HCT116 (cell line): ENCODE data around the gene ZNF160. TPM values are rescaled to one million over a fixed set of nuclear protein-coding genes. Genes with fewer than 3 reads are reported as not detected.
"Not testable (repeated sequence)": the region's sequence is repeated elsewhere in the genome, so short reads cannot be mapped to it uniquely, and the experiment has no call there.

Source experiments
- ATAC-seq: fragments of 200-7000 bp; cut with Tn5 transposase; 2 replicates; pipeline ENCODE4 v1.9.1; 2020; ENCODE audit warnings: mild to moderate bottlenecking, moderate library complexity
- BruUV-seq: library from RNA; stranded (reverse); fragments of 400-500 nt; replicated peaks from 2 replicates; lab custom pipeline; 2021; lab: Mats Ljungman, UMichigan
- CTCF ChIA-PET: fragments of 300-600 bp; sonication (Branson Sonifier 250); formaldehyde crosslinking; loops from one replicate; lab custom pipeline; 2021; ENCODE audit warnings: antibody characterized with exemption; lab: Charles Lee
- POLR2A ChIA-PET: fragments of 300-600, 350-600 bp; sonication (Branson Sonifier 250); formaldehyde crosslinking; loops from one replicate; lab custom pipeline; 2021; ENCODE audit warnings: antibody characterized with exemption; lab: Charles Lee
- RAD21 ChIA-PET, 2 experiments: fragments of 300-600 bp; sonication (Branson Sonifier 250); formaldehyde crosslinking; loops; one replicate each; lab custom pipeline; 2023; ENCODE audit warnings: low total read pairs in 2 of 2; ENCODE audit not compliant: uncharacterized antibody in 2 of 2, unreplicated experiment in 2 of 2, low non-redundant PET in 1 of 2; lab: Charles Lee
- DNase-seq: peaks from one replicate; pipeline ENCODE4 v3.0.0-alpha.2; 2010; ENCODE audit warnings: low read depth, low spot score
- H2AFZ ChIP-seq: fragments of 200-600 bp; shearing (Covaris generic), sonication (generic); 2 replicates; pipeline ENCODE4 v1.6.1; 2017; ENCODE audit warnings: low read depth, mixed run types, mixed read lengths, antibody characterized with exemption, low read length; ENCODE audit not compliant: poor library complexity, severe bottlenecking
- H3K27ac ChIP-seq: 2 replicates; pipeline ENCODE4 v1.5.1; 2012; ENCODE audit warnings: low read depth, low read length
- H3K27me3 ChIP-seq: fragments of 200-600 bp; sonication (generic); 2 replicates; pipeline ENCODE4 v1.6.1; 2016; ENCODE audit warnings: mixed run types, low read length, mixed read lengths; ENCODE audit not compliant: insufficient read depth
- H3K36me3 ChIP-seq, 2 experiments: fragments of 200-500 bp in 1 of 2; fragments of 200-600 bp in 1 of 2; sonication (Bioruptor generic) in 1 of 2; sonication (generic) in 1 of 2; 2 replicates each; pipeline versions ENCODE4 v1.5.1 to v1.6.1; 2014 to 2016; ENCODE audit warnings: low read length in 2 of 2, inconsistent platforms in 1 of 2, mixed read lengths in 1 of 2, mixed run types in 1 of 2; ENCODE audit not compliant: insufficient read depth in 2 of 2, control insufficient read depth in 1 of 2
- H3K4me1 ChIP-seq, 2 experiments: fragments of 200-600 bp in 1 of 2; sonication (generic) in 1 of 2; 2 replicates each; pipeline versions ENCODE4 v1.5.1 to v1.6.1; 2012 to 2017; ENCODE audit warnings: low read length in 2 of 2, inconsistent platforms in 1 of 2, mild to moderate bottlenecking in 1 of 2, mixed read lengths in 1 of 2, mixed run types in 1 of 2, moderate library complexity in 1 of 2; ENCODE audit not compliant: insufficient read depth in 2 of 2, control insufficient read depth in 1 of 2
- H3K4me2 ChIP-seq: fragments of 200-600 bp; sonication (generic); 2 replicates; pipeline ENCODE4 v1.6.1; 2017; ENCODE audit warnings: mixed run types, low read length, mixed read lengths
- H3K4me3 ChIP-seq, 2 experiments: fragments of 200-600 bp in 1 of 2; sonication (generic) in 1 of 2; replicated peaks in 1 of 2; 2 replicates each; pipeline ENCODE4 v1.5.1; 2011 to 2016; ENCODE audit warnings: low read length in 2 of 2, control low read depth in 1 of 2, low read depth in 1 of 2, mild to moderate bottlenecking in 1 of 2, mixed read lengths in 1 of 2, mixed run types in 1 of 2
- H3K79me2 ChIP-seq: fragments of 200-600 bp; sonication (generic); 2 replicates; pipeline ENCODE4 v1.6.1; 2017; ENCODE audit warnings: mild to moderate bottlenecking, mixed run types, low read length, moderate library complexity, mixed read lengths; ENCODE audit not compliant: insufficient read depth
- H3K9ac ChIP-seq: fragments of 200-600 bp; sonication (generic); 2 replicates; pipeline ENCODE4 v1.6.1; 2016; ENCODE audit warnings: low read length, mixed read lengths
- H3K9me2 ChIP-seq: fragments of 200-600 bp; sonication (generic), shearing (Covaris generic); 2 replicates; pipeline ENCODE4 v1.6.1; 2017; ENCODE audit warnings: mixed run types, mild to moderate bottlenecking, moderate library complexity; ENCODE audit not compliant: insufficient read depth
- H3K9me3 ChIP-seq, 2 experiments: fragments of 200-500 bp in 1 of 2; fragments of 200-600 bp in 1 of 2; sonication (Bioruptor generic) in 1 of 2; sonication (generic) in 1 of 2; 2 replicates each; pipeline ENCODE4 v1.6.1; 2014 to 2017; ENCODE audit warnings: low read length in 2 of 2, mixed read lengths in 2 of 2, inconsistent platforms in 1 of 2, low read depth in 1 of 2, mild to moderate bottlenecking in 1 of 2, mixed run types in 1 of 2, moderate library complexity in 1 of 2; ENCODE audit not compliant: control insufficient read depth in 1 of 2, insufficient read depth in 1 of 2
- H4K20me1 ChIP-seq: fragments of 200-600 bp; sonication (generic), shearing (Covaris generic); 2 replicates; pipeline ENCODE4 v1.6.1; 2017; ENCODE audit warnings: mixed run types, mild to moderate bottlenecking, moderate library complexity; ENCODE audit not compliant: insufficient read depth
- CBX3 ChIP-seq: IDR thresholded peaks from 2 replicates; pipeline ENCODE4 v1.6.1; 2012; ENCODE audit warnings: low read depth
- ELF1 ChIP-seq: IDR thresholded peaks from 2 replicates; pipeline ENCODE4 v1.6.1; 2012; ENCODE audit warnings: low read depth, borderline replicate concordance
- EZH2 ChIP-seq: fragments of 200-600 bp; sonication (generic); IDR thresholded peaks from 2 replicates; pipeline ENCODE4 v1.6.1; 2017; ENCODE audit warnings: antibody characterized with exemption, mixed run types
- POLR2A ChIP-seq: IDR thresholded peaks from 2 replicates; pipeline ENCODE4 v1.7.0; 2011; ENCODE audit warnings: borderline replicate concordance; ENCODE audit not compliant: insufficient read depth, insufficient read length; ENCODE audit errors: extremely low read depth
- RAD21 ChIP-seq: IDR thresholded peaks from 2 replicates; pipeline ENCODE4 v1.6.1; 2012; ENCODE audit warnings: low read depth, mild to moderate bottlenecking
- ZFX ChIP-seq: fragments of 450-650 bp; IDR thresholded peaks from 2 replicates; pipeline ENCODE4 v1.6.1; 2017
- intact Hi-C: fragments of 100-400 bp; cut with micrococcal nuclease; formaldehyde crosslinking; loops from 2 replicates; pipeline ENCODE4 v1.10.0; 2022
- total RNA-seq: library from RNA; stranded (reverse); gene quantifications from one replicate; pipeline ENCODE4 v1.2.1, GENCODE V29; 2021; ENCODE audit not compliant: unreplicated experiment
- TF ChIP-seq, protein P1 (sequence below), 3 experiments: fragments of 200-600 bp in 1 of 3; sonication (generic) in 1 of 3; IDR thresholded peaks in 2 of 3; conservative IDR thresholded peaks in 1 of 3; 2 replicates each; pipeline ENCODE4 v1.5.1; 2012 to 2017; ENCODE audit warnings: low read depth in 2 of 3, low read length in 2 of 3, antibody characterized with exemption in 1 of 3, borderline replicate concordance in 1 of 3, control low read depth in 1 of 3, mild to moderate bottlenecking in 1 of 3, mixed read lengths in 1 of 3, mixed run types in 1 of 3, moderate library complexity in 1 of 3; ENCODE audit not compliant: insufficient read depth in 1 of 3
- TF ChIP-seq, protein P2 (sequence below): IDR thresholded peaks from 2 replicates; pipeline ENCODE4 v1.6.1; 2012; ENCODE audit warnings: low read depth
- TF ChIP-seq, protein P3 (sequence below): IDR thresholded peaks from 2 replicates; pipeline ENCODE4 v1.6.1; 2012

The ZNF160 gene
- total RNA-seq, 1 experiment from 2014 or later: 14.9 TPM

DNA sequence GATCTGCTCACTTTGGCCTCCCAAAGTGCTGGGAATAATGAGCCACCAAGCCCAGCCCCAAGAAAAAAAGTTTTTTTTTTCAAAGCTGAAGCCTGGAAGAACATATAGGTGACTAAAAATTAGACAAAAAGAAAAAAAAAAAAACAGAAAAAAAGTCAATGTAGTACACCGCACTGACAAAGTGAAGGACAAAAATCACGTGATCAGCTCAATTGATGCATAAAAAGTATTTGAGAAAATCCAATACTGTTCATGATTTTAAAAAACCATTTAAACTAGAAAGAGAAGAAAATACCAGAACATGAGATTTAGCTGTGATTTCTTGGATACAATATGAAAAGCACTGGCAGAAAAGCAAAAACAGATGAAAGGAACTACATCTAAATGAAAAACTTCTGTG, 69.2 kb downstream of the ZNF160 start:
- Histone ChIP-seq H3K36me3 (no peaks in the 10 kb centered on the region), H3K27ac (no peak overlapping the region), H2AFZ (no peak overlapping the region), H3K9me3 (no peaks in the 10 kb centered on the region; a peak in 1 of 4 replicates), H3K4me3 (no peak overlapping the region), H3K4me1 (no peaks in the 10 kb centered on the region), H3K4me2 (no peak overlapping the region), H3K9me2 (no peaks in the 10 kb centered on the region), H3K27me3 (no peaks in the 10 kb centered on the region), H4K20me1 (no peaks in the 10 kb centered on the region), H3K79me2 (no peaks in the 10 kb centered on the region), H3K9ac (no peak overlapping the region)
- intact Hi-C loops: no loop called here
- BruUV-seq: no TSS peak
- TF ChIP-seq RAD21: no peak
- no peak for TF ChIP-seq CBX3
- TF ChIP-seq EZH2: no peak
- TF ChIP-seq, protein P1, sequence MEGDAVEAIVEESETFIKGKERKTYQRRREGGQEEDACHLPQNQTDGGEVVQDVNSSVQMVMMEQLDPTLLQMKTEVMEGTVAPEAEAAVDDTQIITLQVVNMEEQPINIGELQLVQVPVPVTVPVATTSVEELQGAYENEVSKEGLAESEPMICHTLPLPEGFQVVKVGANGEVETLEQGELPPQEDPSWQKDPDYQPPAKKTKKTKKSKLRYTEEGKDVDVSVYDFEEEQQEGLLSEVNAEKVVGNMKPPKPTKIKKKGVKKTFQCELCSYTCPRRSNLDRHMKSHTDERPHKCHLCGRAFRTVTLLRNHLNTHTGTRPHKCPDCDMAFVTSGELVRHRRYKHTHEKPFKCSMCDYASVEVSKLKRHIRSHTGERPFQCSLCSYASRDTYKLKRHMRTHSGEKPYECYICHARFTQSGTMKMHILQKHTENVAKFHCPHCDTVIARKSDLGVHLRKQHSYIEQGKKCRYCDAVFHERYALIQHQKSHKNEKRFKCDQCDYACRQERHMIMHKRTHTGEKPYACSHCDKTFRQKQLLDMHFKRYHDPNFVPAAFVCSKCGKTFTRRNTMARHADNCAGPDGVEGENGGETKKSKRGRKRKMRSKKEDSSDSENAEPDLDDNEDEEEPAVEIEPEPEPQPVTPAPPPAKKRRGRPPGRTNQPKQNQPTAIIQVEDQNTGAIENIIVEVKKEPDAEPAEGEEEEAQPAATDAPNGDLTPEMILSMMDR (IDR thresholded peaks at IDR 0.05 in 2 of 3, conservative IDR thresholded peaks at IDR 0.05 in 1 of 3; ENCODE audit: borderline replicate concordance in 1 of 3, insufficient read depth in 1 of 3, low read depth in 2 of 3, low read length in 2 of 3): no peak
- no peak for TF ChIP-seq POLR2A
- TF ChIP-seq ZFX: no peak
- TF ChIP-seq ELF1: no peak
- TF ChIP-seq, protein P2, sequence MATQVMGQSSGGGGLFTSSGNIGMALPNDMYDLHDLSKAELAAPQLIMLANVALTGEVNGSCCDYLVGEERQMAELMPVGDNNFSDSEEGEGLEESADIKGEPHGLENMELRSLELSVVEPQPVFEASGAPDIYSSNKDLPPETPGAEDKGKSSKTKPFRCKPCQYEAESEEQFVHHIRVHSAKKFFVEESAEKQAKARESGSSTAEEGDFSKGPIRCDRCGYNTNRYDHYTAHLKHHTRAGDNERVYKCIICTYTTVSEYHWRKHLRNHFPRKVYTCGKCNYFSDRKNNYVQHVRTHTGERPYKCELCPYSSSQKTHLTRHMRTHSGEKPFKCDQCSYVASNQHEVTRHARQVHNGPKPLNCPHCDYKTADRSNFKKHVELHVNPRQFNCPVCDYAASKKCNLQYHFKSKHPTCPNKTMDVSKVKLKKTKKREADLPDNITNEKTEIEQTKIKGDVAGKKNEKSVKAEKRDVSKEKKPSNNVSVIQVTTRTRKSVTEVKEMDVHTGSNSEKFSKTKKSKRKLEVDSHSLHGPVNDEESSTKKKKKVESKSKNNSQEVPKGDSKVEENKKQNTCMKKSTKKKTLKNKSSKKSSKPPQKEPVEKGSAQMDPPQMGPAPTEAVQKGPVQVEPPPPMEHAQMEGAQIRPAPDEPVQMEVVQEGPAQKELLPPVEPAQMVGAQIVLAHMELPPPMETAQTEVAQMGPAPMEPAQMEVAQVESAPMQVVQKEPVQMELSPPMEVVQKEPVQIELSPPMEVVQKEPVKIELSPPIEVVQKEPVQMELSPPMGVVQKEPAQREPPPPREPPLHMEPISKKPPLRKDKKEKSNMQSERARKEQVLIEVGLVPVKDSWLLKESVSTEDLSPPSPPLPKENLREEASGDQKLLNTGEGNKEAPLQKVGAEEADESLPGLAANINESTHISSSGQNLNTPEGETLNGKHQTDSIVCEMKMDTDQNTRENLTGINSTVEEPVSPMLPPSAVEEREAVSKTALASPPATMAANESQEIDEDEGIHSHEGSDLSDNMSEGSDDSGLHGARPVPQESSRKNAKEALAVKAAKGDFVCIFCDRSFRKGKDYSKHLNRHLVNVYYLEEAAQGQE: no peak
- TF ChIP-seq, protein P3, sequence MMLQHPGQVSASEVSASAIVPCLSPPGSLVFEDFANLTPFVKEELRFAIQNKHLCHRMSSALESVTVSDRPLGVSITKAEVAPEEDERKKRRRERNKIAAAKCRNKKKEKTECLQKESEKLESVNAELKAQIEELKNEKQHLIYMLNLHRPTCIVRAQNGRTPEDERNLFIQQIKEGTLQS: no peak
- no peak for DNase-seq
- ChIA-PET RAD21 (no interaction called here), POLR2A (no interaction called here), CTCF (no interaction called here)
- no peak for ATAC-seq

DNA sequence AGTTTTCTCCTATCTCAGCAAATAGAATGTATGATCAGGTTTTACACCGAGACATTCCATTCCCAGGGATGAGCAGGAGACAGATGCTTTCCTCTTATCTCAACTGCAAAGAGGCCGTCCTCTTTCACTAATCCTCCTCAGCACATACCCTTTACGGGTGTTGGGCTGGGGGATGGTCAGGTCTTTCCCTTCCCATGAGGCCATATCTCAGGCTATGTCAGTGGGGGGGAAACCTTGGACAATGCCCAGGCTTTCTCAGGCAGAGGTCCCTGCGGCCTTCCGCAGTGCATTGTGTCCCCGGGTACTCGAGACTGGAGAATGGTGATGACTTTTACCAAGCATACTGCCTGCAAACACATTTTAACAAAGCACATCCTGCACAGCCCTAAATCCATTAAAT, 74.9 kb downstream of the ZNF160 start:
- DNase-seq, H4K20me1 ChIP-seq, H2AFZ ChIP-seq, H3K79me2 ChIP-seq, CTCF ChIA-PET, H3K9ac ChIP-seq, BruUV-seq, H3K9me3 ChIP-seq, H3K36me3 ChIP-seq, POLR2A ChIA-PET, H3K27me3 ChIP-seq, H3K27ac ChIP-seq, H3K4me1 ChIP-seq, ATAC-seq, H3K4me2 ChIP-seq, RAD21 ChIA-PET, H3K4me3 ChIP-seq, intact Hi-C loops, H3K9me2 ChIP-seq: not testable (repeated sequence)
